Thyroid gland (tissue), 4 donors: ENCODE data around the gene PDE3A.

Experiments
- POLR2A ChIP-seq, 2 donors: fragments of 450-650 bp; IDR thresholded peaks; one replicate each; pipeline ENCODE4 v1.6.1; 2017; ENCODE audit warnings: antibody characterized with exemption in 2 of 2, mild to moderate bottlenecking in 2 of 2, moderate library complexity in 1 of 2
- TF ChIP-seq, protein P1 (sequence below), 6 experiments: fragments of 200-600 bp in 3 of 6; fragments of 450-650 bp in 3 of 6; sonication (generic) in 3 of 6; IDR thresholded peaks; one replicate each; pipeline ENCODE4 v1.5.1; 2016 to 2019; ENCODE audit warnings: antibody characterized with exemption in 6 of 6, mild to moderate bottlenecking in 2 of 6, inconsistent platforms in 1 of 6, moderate library complexity in 1 of 6

DNA sequence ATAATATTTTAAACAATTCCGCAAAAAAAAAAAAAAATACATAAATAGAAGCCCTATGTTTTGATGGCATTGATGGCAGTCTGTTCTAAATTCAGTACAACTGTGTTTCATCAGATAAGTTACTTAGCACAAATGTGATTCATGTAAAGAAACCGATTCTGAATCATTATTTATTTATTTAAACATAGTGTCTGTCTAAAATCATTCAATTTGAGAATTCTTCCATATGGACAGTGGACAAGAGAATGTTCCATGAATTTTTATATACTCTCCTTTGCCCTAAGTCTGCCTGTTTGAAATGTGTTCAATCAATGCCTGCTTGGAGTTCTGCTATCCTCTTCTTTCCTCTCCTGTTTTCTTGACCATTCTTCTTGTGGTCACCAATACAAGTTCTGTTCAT is 126.5 kb downstream of the PDE3A start:
- no peak for TF ChIP-seq POLR2A (IDR thresholded peaks at IDR 0.05)
- TF ChIP-seq, protein P1, sequence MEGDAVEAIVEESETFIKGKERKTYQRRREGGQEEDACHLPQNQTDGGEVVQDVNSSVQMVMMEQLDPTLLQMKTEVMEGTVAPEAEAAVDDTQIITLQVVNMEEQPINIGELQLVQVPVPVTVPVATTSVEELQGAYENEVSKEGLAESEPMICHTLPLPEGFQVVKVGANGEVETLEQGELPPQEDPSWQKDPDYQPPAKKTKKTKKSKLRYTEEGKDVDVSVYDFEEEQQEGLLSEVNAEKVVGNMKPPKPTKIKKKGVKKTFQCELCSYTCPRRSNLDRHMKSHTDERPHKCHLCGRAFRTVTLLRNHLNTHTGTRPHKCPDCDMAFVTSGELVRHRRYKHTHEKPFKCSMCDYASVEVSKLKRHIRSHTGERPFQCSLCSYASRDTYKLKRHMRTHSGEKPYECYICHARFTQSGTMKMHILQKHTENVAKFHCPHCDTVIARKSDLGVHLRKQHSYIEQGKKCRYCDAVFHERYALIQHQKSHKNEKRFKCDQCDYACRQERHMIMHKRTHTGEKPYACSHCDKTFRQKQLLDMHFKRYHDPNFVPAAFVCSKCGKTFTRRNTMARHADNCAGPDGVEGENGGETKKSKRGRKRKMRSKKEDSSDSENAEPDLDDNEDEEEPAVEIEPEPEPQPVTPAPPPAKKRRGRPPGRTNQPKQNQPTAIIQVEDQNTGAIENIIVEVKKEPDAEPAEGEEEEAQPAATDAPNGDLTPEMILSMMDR (IDR thresholded peaks at IDR 0.05), result no peak
